A673 (cell line): Measurements from ENCODE around the gene PLEKHB1. TPM values are rescaled to one million over a fixed set of nuclear protein-coding genes. Genes with fewer than 3 reads are reported as not detected.

Source experiments
- BruUV-seq: library from RNA; stranded (reverse); fragments of 400-500 nt; replicated peaks from 2 replicates; lab custom pipeline; 2021; lab: Mats Ljungman, UMichigan
- CTCF ChIA-PET: fragments of 300-600 bp; sonication (Branson Sonifier 250); formaldehyde crosslinking; loops from one replicate; lab custom pipeline; 2022; ENCODE audit warnings: antibody characterized with exemption; lab: Charles Lee
- POLR2A ChIA-PET: fragments of 300-600 bp; sonication (Branson Sonifier 250); formaldehyde crosslinking; loops from one replicate; lab custom pipeline; 2022; ENCODE audit warnings: antibody characterized with exemption; ENCODE audit not compliant: low non-redundant PET; lab: Charles Lee
- DNase-seq: peaks from one replicate; pipeline ENCODE4 v3.0.0-alpha.2; 2015; ENCODE audit warnings: low spot score
- H3K27ac ChIP-seq: fragments of 200-600 bp; sonication (generic); 2 replicates; pipeline ENCODE4 v1.5.1; 2016; ENCODE audit warnings: mixed run types, low read depth, mild to moderate bottlenecking, mixed read lengths, antibody characterized with exemption, low read length; ENCODE audit not compliant: poor library complexity, severe bottlenecking
- H3K27me3 ChIP-seq: fragments of 200-600 bp; sonication (generic); replicated peaks from 2 replicates; pipeline ENCODE4 v1.6.1; 2017; ENCODE audit warnings: mixed run types, low read depth, mild to moderate bottlenecking, mixed read lengths, antibody characterized with exemption, low read length; ENCODE audit not compliant: insufficient read depth, poor library complexity
- H3K36me3 ChIP-seq: fragments of 200-600 bp; sonication (generic); 2 replicates; pipeline ENCODE4 v1.6.1; 2016; ENCODE audit warnings: mixed run types, mild to moderate bottlenecking, mixed read lengths, antibody characterized with exemption, low read length; ENCODE audit not compliant: insufficient read depth, poor library complexity, severe bottlenecking
- H3K4me1 ChIP-seq: fragments of 200-600 bp; sonication (generic); 2 replicates; pipeline ENCODE4 v1.6.1; 2017; ENCODE audit warnings: mixed run types, mild to moderate bottlenecking, mixed read lengths, antibody characterized with exemption, low read length; ENCODE audit not compliant: insufficient read depth, poor library complexity, severe bottlenecking
- H3K4me3 ChIP-seq: fragments of 200-600 bp; sonication (generic); 2 replicates; pipeline ENCODE4 v1.5.1; 2016; ENCODE audit warnings: low read depth, mixed run types, mild to moderate bottlenecking, mixed read lengths, low read length; ENCODE audit not compliant: poor library complexity, severe bottlenecking
- H3K9me3 ChIP-seq: fragments of 200-600 bp; sonication (generic); 2 replicates; pipeline ENCODE4 v1.6.1; 2016; ENCODE audit warnings: mixed run types, low read depth, mild to moderate bottlenecking, mixed read lengths, antibody characterized with exemption, low read length; ENCODE audit not compliant: poor library complexity, severe bottlenecking
- EZH2 ChIP-seq: fragments of 200-600 bp; sonication (generic); IDR thresholded peaks from 2 replicates; pipeline ENCODE4 v1.6.1; 2017; ENCODE audit warnings: borderline replicate concordance, low read depth, mild to moderate bottlenecking, mixed read lengths, antibody characterized with exemption, low read length; ENCODE audit not compliant: poor library complexity, severe bottlenecking
- intact Hi-C: fragments of 100-400 bp; cut with micrococcal nuclease; formaldehyde crosslinking; loops from one replicate; pipeline ENCODE4 v1.10.0; 2022; ENCODE audit not compliant: unreplicated experiment
- total RNA-seq: library from RNA; stranded (reverse); gene quantifications from 2 replicates; pipeline ENCODE4 v1.2.3, GENCODE V29; 2021
- TF ChIP-seq, protein P1 (sequence below): fragments of 300-800, 200-600 bp; sonication (generic); conservative IDR thresholded peaks from 2 replicates; pipeline ENCODE4 v1.5.1; 2017; ENCODE audit warnings: low read depth, mild to moderate bottlenecking, antibody characterized with exemption, low read length, moderate library complexity, mixed read lengths

PLEKHB1 gene
- total RNA-seq, 1 experiment from 2014 or later: not detected

DNA sequence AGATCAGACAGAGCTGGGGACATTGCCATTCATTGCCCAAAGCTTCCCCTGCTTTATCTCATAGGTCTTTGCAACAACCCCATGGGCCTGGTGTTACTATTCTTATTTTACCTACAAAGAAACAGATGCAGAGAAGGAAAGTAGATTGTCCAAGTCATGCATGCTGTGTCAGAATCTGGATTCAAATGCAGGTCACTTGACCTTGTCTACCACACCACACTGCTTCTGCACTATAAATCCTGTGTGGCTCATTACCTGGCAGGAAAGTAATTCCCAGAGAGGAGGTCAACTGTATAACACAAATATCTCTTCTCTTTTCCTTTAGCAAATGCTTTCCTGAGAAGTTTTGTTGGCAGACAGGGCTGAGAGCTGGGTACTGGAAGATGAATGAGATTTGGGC lies 18.5 kb downstream of the PLEKHB1 start:
- H3K27me3 ChIP-seq: no peaks in the 10 kb centered on the region
- intact Hi-C loops: loop anchor here (10.0 kb wide), 1 partner anchor 270 kb away; no protein-coding TSS in a partner anchor
- no peak for TF ChIP-seq EZH2
- TF ChIP-seq, protein P1, sequence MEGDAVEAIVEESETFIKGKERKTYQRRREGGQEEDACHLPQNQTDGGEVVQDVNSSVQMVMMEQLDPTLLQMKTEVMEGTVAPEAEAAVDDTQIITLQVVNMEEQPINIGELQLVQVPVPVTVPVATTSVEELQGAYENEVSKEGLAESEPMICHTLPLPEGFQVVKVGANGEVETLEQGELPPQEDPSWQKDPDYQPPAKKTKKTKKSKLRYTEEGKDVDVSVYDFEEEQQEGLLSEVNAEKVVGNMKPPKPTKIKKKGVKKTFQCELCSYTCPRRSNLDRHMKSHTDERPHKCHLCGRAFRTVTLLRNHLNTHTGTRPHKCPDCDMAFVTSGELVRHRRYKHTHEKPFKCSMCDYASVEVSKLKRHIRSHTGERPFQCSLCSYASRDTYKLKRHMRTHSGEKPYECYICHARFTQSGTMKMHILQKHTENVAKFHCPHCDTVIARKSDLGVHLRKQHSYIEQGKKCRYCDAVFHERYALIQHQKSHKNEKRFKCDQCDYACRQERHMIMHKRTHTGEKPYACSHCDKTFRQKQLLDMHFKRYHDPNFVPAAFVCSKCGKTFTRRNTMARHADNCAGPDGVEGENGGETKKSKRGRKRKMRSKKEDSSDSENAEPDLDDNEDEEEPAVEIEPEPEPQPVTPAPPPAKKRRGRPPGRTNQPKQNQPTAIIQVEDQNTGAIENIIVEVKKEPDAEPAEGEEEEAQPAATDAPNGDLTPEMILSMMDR: no peak
- no peak overlapping the region for H3K27ac ChIP-seq
- POLR2A ChIA-PET: no interaction called here
- CTCF ChIA-PET: no interaction called here
- no peak overlapping the region for H3K4me3 ChIP-seq
- no peaks in the 10 kb centered on the region for H3K4me1 ChIP-seq
- no peaks in the 10 kb centered on the region for H3K36me3 ChIP-seq
- BruUV-seq: no TSS peak
- H3K9me3 ChIP-seq: no peaks in the 10 kb centered on the region
- DNase-seq: no peak

DNA sequence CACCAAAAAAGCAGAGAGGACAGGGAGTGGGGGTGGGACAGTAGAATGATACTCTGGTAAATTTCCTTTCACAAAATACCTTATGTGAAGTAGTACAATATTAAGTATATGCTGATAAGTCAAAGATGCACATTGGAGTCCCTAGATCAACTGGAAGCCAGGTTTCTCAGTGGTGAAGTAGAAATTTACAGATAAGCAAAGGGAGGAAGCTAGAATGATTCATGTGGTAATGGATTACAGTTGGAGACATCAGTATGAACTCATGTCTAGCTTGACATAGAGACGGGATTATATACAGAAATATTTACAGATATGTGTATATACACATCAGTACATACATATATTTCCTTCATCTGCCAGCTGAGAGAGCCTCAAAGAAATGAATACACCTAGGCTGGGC lies 21.5 kb downstream of the PLEKHB1 start:
- BruUV-seq: no TSS peak
- CTCF ChIA-PET: no interaction called here
- no peaks in the 10 kb centered on the region for H3K27me3 ChIP-seq

GRCh38 chr11:73670808-73671207 lies 24.4 kb downstream of the PLEKHB1 start:
- no peaks in the 10 kb centered on the region for H3K36me3 ChIP-seq
- no peaks in the 10 kb centered on the region for H3K27me3 ChIP-seq
- BruUV-seq: no TSS peak
- no peak for TF ChIP-seq EZH2
- TF ChIP-seq, protein P1: no peak
- no peaks in the 10 kb centered on the region for H3K4me1 ChIP-seq
- no peak for DNase-seq
- ChIA-PET POLR2A (no interaction called here), CTCF (no interaction called here)
- intact Hi-C loops: no loop called here
- H3K27ac ChIP-seq: no peak overlapping the region
- no peak overlapping the region for H3K4me3 ChIP-seq
- no peaks in the 10 kb centered on the region for H3K9me3 ChIP-seq

More for the DNA sequence above, 21.5 kb downstream of the PLEKHB1 start:
- intact Hi-C loops: loop anchor here (10.0 kb wide), 1 partner anchor 267 kb away; no protein-coding TSS in a partner anchor
- DNase-seq: no peak
- Histone ChIP-seq H3K27ac (no peak overlapping the region), H3K36me3 (no peaks in the 10 kb centered on the region), H3K9me3 (no peaks in the 10 kb centered on the region), H3K4me3 (no peak overlapping the region), H3K4me1 (no peaks in the 10 kb centered on the region)
- POLR2A ChIA-PET: no interaction called here
- TF ChIP-seq, protein P1: no peak
